Aorta (tissue), 5 donors: ENCODE results near the gene SEMA4A. TPM values are rescaled to one million over a fixed set of nuclear protein-coding genes. Genes with fewer than 3 reads are reported as not detected.

Source experiments
- ATAC-seq: fragments of 200-7000 bp; cut with Tn5 transposase; one replicate; pipeline ENCODE4 v1.9.1; 2022; ENCODE audit warnings: moderate library complexity; ENCODE audit not compliant: low FRiP score
- DNase-seq, 2 donors: peaks; one replicate each; pipeline ENCODE4 v3.0.0-alpha.2; 2020
- H3K27ac ChIP-seq, 2 donors: one replicate each; pipeline ENCODE4 v1.5.1; 2013; ENCODE audit warnings: low read length in 2 of 2, mild to moderate bottlenecking in 2 of 2, moderate library complexity in 2 of 2, control low read depth in 1 of 2, inconsistent platforms in 1 of 2, low read depth in 1 of 2
- H3K27me3 ChIP-seq, 2 donors: one replicate each; pipeline ENCODE4 v1.6.1; 2013; ENCODE audit warnings: control low read depth in 1 of 2, low read length in 1 of 2, mild to moderate bottlenecking in 1 of 2, moderate library complexity in 1 of 2; ENCODE audit not compliant: insufficient read depth in 2 of 2, control insufficient read depth in 1 of 2
- H3K36me3 ChIP-seq, 2 donors: one replicate each; pipeline ENCODE4 v1.6.1; 2013; ENCODE audit warnings: control low read depth in 1 of 2, low read length in 1 of 2, mild to moderate bottlenecking in 1 of 2; ENCODE audit not compliant: insufficient read depth in 2 of 2, control insufficient read depth in 1 of 2
- H3K4me1 ChIP-seq, 2 donors: one replicate each; pipeline ENCODE4 v1.6.1; 2013; ENCODE audit warnings: low read length in 2 of 2, control low read depth in 1 of 2, mild to moderate bottlenecking in 1 of 2, moderate library complexity in 1 of 2; ENCODE audit not compliant: insufficient read depth in 2 of 2, control insufficient read depth in 1 of 2
- H3K4me3 ChIP-seq, 2 donors: one replicate each; pipeline ENCODE4 v1.5.1; 2013; ENCODE audit warnings: low read length in 2 of 2, control low read depth in 1 of 2, mild to moderate bottlenecking in 1 of 2
- H3K9me3 ChIP-seq: one replicate; pipeline ENCODE4 v1.6.1; 2013; ENCODE audit warnings: mild to moderate bottlenecking, low read length; ENCODE audit not compliant: control insufficient read depth
- WGBS, 2 donors: extraction: QIAGEN DNeasy Blood & Tissue Kit; methylation state at CpG; one replicate each; pipeline ENCODE4 v1.1.7; 2013; 5-methylcytosine and 5-hydroxymethylcytosine counted together
- intact Hi-C, 2 donors: fragments of 100-400 bp; cut with DNase I; formaldehyde crosslinking; loops; one replicate each; pipeline versions ENCODE4 v1.14.2 to v1.15.0; 2022
- polyA plus RNA-seq, 2 donors: library from polyadenylated mRNA; stranded (reverse); fragments of 200-250 nt; gene quantifications; one replicate each; pipeline ENCODE4 v1.2.3, GENCODE V29; 2013
- total RNA-seq, 2 donors: library from RNA; stranded (reverse); fragmentation: NEBNext Ultra II Directional; extraction: Animal tissue kit (Norgen Biotek cat#: 25700); gene quantifications; one replicate each; pipeline ENCODE4 v1.2.1, GENCODE V29; 2021
- donor health status: healthy with polysubstance abuse.
- donor health status: Bipolar disorder and iron deficiency.
- donor health status: DM: no; HTN: no; CAD: no.
- donor health status: DM: no; HTN: no; CAD: no.
- donor health status: DM: yes; HTN: yes; CAD: no.

Gene SEMA4A
- total and polyA plus RNA-seq, 4 donors: 3.0 to 20.0 (median 6.8) TPM

GRCh38 chr1:156140879-156141707 is 12.3 kb upstream of the SEMA4A start:
- peak in 1 of 2 donors; percentile 90 for DNase-seq
- no peaks in the 10 kb centered on the region for H3K9me3 ChIP-seq
- H3K27ac ChIP-seq: peak overlapping the region; percentile 43 to 69
- no peaks in the 10 kb centered on the region for H3K27me3 ChIP-seq
- intact Hi-C loops: loop anchor here in 1 of 2 donors (10.0 kb wide), 1 partner anchor 54 kb away; the partner anchor contains the start of gene SLC25A44
- no peaks in the 10 kb centered on the region for H3K4me1 ChIP-seq
- H3K36me3 ChIP-seq: peaks cover 0 to 12% of the 10 kb centered on the region in 2 donors
- 5 to 7% methylated on average over 20 of the region's 20 CpGs for WGBS, 2 donors
- H3K4me3 ChIP-seq: no peak overlapping the region
- ATAC-seq: peak; percentile 63

- no peaks in the 10 kb centered on the region for H3K27me3 ChIP-seq
- WGBS, 2 donors: 47 to 52% methylated on average over 11 of the region's 11 CpGs
- H3K36me3 ChIP-seq: no peaks in the 10 kb centered on the region
- H3K4me3 ChIP-seq: no peak overlapping the region
- intact Hi-C loops: loop anchor here in 1 of 2 donors (10.0 kb wide), 1 partner anchor 51 kb away; the partner anchor contains the start of gene SLC25A44
- ATAC-seq: no peak
- no peak for DNase-seq
- no peaks in the 10 kb centered on the region for H3K9me3 ChIP-seq
- H3K4me1 ChIP-seq: no peaks in the 10 kb centered on the region
- H3K27ac ChIP-seq: peak overlapping the region in 1 of 2 donors; percentile 32
These were observed 9.5 kb upstream of the SEMA4A start for GRCh38 chr1:156143765-156144489.

- no peaks in the 10 kb centered on the region for H3K4me1 ChIP-seq
- no peaks in the 10 kb centered on the region for H3K36me3 ChIP-seq
- ATAC-seq (no peak), DNase-seq (no peak)
- H3K27ac ChIP-seq: no peak overlapping the region
- 62 to 64% methylated on average over 5 of the region's 5 CpGs for WGBS, 2 donors
- no peaks in the 10 kb centered on the region for H3K27me3 ChIP-seq
- no peaks in the 10 kb centered on the region for H3K9me3 ChIP-seq
- intact Hi-C loops: loop anchor here (5.0 to 10.0 kb wide), 3 partner anchors 50 to 78 kb away; partner anchors contain the start of genes PMF1 (in 1 of the 2) and SLC25A44 (in 1 of the 2)
- H3K4me3 ChIP-seq: no peak overlapping the region
These were observed 8.6 kb upstream of the SEMA4A start for GRCh38 chr1:156144742-156145141.

- Histone ChIP-seq H3K9me3 (no peaks in the 10 kb centered on the region), H3K4me1 (no peaks in the 10 kb centered on the region), H3K27me3 (no peaks in the 10 kb centered on the region), H3K27ac (no peak overlapping the region), H3K36me3 (no peaks in the 10 kb centered on the region), H3K4me3 (no peak overlapping the region)
- 34 to 41% methylated on average over 2 of the region's 2 CpGs for WGBS, 2 donors
- ATAC-seq (no peak), DNase-seq (no peak)
- intact Hi-C loops: loop anchor here (2.0 to 10.0 kb wide), 5 partner anchors 15 to 79 kb away; partner anchors contain the start of genes PMF1 (in 1 of the 2) and SLC25A44 (in 1 of the 2)
These were observed 7.8 kb upstream of the SEMA4A start for GRCh38 chr1:156145650-156146019.

- H3K4me3 ChIP-seq: no peak overlapping the region
- H3K36me3 ChIP-seq: no peaks in the 10 kb centered on the region
- no peaks in the 10 kb centered on the region for H3K4me1 ChIP-seq
- intact Hi-C loops: loop anchor here (2.0 to 10.0 kb wide), 5 partner anchors 15 to 79 kb away; partner anchors contain the start of genes PMF1 (in 1 of the 2) and SLC25A44 (in 1 of the 2)
- DNase-seq: peak; percentile 90 to 92
- ATAC-seq: peak; percentile 69
- H3K9me3 ChIP-seq: no peaks in the 10 kb centered on the region
- H3K27ac ChIP-seq: no peak overlapping the region
- no peaks in the 10 kb centered on the region for H3K27me3 ChIP-seq
- WGBS, 2 donors: 4 to 9% methylated on average over 13 of the region's 13 CpGs
These were observed 7.2 kb upstream of the SEMA4A start for GRCh38 chr1:156146020-156146768.

GRCh38 chr1:156146769-156147405 is 6.5 kb upstream of the SEMA4A start:
- Histone ChIP-seq H3K4me3 (no peak overlapping the region), H3K36me3 (no peaks in the 10 kb centered on the region), H3K27me3 (no peaks in the 10 kb centered on the region), H3K4me1 (no peaks in the 10 kb centered on the region), H3K27ac (no peak overlapping the region), H3K9me3 (no peaks in the 10 kb centered on the region)
- intact Hi-C loops: loop anchor here (2.0 to 10.0 kb wide), 5 partner anchors 14 to 78 kb away; partner anchors contain the start of genes PMF1 (in 1 of the 2) and SLC25A44 (in 1 of the 2)
- 2 to 5% methylated on average over 9 of the region's 9 CpGs for WGBS, 2 donors
- DNase-seq: peak in 1 of 2 donors; percentile 91
- ATAC-seq: peak; percentile 9

- no peak for DNase-seq
- intact Hi-C loops: loop anchor here (5.0 to 10.0 kb wide), 3 partner anchors 47 to 74 kb away; partner anchors contain the start of genes PMF1 (in 1 of the 2) and SLC25A44 (in 1 of the 2)
- Histone ChIP-seq H3K4me3 (no peak overlapping the region), H3K4me1 (no peaks in the 10 kb centered on the region), H3K27ac (no peak overlapping the region), H3K9me3 (no peaks in the 10 kb centered on the region), H3K27me3 (no peaks in the 10 kb centered on the region), H3K36me3 (no peaks in the 10 kb centered on the region)
- ATAC-seq: no peak
- 69 to 71% methylated on average over 6 of the region's 6 CpGs for WGBS, 2 donors
These were observed 5.2 kb upstream of the SEMA4A start for GRCh38 chr1:156148216-156148615.
